SW480 (cell line): ENCODE results near the gene LTO1.

Experiments used
- DNase-seq: peaks from one replicate; pipeline ENCODE4 v3.0.0-alpha.2; 2016; ENCODE audit warnings: low spot score

Gene LTO1, protein sequence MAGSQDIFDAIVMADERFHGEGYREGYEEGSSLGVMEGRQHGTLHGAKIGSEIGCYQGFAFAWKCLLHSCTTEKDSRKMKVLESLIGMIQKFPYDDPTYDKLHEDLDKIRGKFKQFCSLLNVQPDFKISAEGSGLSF

GRCh38 chr11:69674886-69675714 lies at the start of gene LTO1:
LTO1 (minus strand) TSS chr11:69675353; CDS start chr11:69675239, 114 bp downstream.
- peak; percentile 95 for DNase-seq

DNA sequence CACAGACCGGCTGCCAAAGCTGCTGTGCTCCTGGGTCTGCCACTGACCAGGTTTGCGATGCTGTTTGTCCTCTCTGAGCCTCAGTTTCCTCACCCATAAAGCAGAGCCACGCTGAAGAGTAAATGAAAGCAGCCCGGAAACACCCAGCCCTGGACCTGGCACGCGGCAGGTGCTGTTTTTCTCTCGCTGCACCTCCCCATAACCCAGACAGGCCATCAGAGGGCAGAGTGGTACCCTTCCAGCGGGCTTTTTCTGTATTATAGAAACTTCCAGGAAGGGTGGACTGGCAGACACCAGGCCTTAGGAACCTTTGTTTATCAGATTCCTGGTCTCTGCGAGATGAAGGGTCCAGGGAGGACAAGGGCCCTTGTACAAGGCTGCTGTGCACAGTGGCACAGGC lies 46.6 kb upstream of the LTO1 start:
- peak; percentile 80 for DNase-seq

GRCh38 chr11:69721106-69721505 lies 46.0 kb upstream of the LTO1 start:
- DNase-seq: peak; percentile 44

DNA sequence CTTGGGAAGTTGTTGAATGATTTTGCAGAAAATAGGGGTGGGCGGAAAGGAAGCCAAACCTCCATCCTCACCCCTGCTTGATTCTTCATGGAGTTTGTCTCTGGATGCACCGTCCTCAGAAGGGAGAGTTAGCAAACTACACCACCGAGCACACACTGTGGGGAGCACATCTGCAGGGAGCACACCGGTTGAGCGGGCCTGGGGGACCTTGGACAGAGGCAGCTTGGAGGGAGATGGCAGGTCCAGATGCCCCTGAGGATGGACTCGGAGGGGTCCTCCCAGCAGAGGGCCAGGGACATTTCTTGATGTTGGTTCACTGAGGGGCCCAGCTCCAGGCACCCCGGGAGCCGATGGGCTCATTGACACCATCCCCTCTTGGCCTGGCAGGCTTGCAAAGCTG lies 43.8 kb upstream of the LTO1 start:
- no peak for DNase-seq

GRCh38 chr11:69718147-69718546 lies 43.0 kb upstream of the LTO1 start:
- DNase-seq: peak; percentile 83

DNA sequence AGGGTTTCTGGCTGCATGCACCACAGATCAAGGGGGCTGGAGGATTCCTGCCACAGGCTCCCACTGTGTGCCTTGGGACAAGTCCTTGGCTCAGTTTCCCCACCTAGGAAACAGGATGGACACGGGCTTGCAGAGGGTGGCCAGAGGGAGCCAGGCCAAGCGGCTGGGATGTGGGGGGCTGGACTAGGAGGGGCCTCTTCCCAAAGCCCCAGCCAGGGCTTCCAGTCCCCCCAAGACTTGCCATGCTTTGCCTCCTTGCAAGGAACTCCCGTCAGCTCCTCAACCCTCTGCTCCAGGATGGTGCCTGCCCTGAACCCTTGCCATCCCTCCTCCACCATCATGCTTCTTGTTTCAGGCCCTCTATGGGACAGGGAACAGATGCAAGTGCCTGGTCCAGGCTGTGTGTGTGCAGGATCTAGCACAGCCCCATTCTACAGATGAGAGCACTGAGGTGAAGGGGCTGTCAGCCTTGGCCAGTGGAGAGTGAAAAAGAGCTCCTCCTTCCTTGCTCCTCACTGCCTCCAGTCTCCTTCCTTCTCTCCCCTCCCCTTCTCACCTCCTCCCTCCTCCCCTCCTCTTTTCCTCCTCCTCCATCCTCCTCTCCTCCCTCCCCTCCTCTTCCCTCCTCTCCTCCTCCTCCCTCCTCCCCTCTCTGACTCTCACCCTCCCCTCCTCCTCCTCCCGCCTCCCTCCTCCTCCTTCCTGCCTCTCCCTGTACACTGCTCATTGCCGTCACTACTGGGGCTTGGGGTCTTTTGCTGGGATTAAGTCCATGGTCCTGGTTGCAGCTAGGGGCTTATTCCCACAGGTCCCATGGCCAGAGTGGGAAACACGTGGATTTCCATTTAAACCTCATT lies 42.0 kb upstream of the LTO1 start:
- DNase-seq: no peak

- DNase-seq: no peak
Measured at GRCh38 chr11:69716099-69716498, 40.9 kb upstream of the LTO1 start.

GRCh38 chr11:69715446-69715845 lies 40.3 kb upstream of the LTO1 start:
- DNase-seq: no peak

DNA sequence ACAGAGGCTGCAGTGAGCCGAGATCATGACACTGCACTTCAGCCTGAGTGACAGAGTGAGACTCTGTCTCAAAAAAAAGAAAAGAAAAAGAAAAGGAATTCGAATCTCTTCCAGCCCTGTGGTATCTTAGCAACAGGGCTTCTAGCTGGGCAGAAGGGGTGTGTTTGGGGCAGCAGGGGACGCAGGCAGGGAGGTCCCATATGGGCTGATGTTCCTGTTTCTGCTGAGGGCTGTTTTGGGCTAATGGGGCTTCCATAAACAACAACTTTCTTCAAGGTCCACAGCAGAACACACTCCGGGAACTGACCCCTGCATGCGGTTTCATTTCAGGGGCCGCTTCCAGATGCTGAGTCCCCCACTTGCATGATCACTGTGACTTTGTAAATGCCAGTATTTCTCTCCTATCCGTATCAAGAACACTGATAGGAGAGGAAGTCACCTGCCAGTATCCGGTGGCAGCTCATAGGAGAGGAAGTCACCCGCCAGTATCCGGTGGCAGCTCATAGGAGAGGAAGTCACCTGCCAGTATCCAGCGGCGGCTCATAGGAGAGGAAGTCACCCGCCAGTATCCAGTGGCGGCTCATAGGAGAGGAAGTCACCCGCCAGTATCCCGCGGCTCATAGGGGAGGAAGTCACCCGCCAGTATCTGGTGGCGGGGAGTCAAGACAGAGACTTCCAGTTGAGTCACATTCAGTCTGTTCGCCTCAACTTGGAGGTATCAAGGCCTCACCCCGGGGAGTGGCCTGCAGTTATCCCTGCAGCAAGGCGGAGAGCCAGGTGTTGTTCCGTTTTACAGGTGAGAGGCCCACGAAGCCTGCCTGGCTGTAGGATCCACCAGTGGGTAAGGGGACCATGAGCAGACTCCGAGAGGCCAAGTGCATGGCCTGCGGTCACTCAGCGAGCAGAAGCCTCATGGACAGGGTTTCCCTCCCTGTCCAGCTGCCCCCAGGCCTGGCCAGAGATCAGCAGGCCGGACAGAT lies 37.0 kb upstream of the LTO1 start:
- no peak for DNase-seq

- no peak for DNase-seq
Measured at GRCh38 chr11:69708736-69709401, 33.7 kb upstream of the LTO1 start.

DNA sequence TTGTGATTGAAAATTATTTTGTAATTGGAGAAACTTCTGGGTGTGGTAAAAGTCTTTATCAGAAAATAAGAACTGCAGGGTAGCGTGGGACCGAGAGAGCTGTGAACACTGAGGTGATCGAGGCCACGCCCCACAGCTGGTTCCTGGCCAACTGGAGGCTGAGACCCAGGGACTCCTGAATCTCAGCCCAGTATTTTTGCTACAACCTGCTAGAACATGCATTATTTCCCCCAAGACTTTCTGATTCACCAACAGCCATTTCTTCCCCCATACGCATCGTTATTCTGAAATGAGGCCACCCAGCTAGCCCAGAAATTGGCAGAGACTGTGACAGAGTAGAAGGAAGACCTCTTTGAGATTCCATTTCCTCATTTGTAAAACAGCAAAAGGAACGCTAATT lies 32.0 kb upstream of the LTO1 start:
- peak; percentile 39 for DNase-seq

DNA sequence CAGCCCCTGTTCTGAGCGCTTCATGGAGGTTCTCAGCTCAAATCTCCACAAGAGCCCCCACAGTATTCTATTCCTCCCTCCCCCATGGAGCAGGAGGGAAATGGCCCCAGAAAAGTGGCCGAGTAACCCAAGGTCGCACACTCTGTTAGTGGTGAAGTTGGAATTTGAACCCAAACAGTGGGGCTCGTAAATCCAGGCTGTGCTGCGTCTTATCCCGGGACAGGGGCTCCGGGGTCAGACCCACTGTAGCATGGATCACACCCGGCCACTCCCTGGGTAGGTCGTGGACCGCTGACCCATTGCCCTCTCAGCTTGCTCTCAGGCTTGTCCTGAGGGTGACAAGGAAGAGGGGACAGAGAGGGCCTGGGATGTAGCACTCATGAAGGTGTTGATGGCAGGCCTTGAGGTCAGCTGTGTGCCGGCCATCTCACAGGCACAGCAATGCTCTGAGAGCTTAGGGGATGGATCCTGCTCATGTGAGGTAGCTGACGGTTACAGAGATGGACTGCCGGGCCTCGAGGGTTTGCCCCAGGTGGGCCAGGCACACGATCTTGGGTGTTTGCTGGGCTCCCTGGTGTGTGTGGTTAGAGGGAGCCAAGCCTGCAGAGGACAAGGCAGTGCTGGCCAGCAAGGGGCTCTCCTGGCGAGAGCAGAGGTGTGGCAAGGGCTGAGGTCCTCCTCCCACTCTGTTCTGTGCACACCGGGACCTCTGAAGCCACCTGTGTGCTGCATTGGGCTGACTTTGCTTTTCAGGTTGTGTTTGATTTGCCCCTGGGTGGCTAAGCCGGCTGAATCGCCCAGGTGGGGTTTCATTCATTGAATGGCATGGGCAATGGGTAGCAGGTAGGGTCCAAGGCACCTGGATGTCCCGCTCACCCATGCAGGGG lies 31.0 kb upstream of the LTO1 start:
- DNase-seq: no peak

DNA sequence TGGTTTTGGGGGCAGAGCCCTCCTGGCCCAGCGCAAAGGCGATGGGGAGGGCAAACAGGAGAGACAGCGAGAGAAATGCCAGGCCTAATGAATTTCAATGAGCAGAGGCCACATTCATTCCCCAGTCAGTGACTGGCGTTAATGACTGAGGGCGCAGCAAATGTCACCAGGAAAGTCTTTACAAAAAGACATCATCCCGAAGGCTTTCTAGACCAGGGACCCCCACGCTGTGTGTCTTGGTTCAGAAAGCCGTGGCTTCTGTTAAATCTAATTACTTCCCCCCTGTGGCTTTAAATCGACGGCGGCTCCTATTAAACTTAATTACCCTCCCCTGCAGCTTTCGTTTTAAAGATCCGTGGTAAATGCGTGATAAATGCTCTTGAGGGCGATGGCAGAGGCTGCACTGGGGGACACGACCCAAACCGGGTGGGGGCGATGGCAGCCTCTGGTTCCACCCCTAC lies 30.2 kb upstream of the LTO1 start:
- DNase-seq: no peak

DNA sequence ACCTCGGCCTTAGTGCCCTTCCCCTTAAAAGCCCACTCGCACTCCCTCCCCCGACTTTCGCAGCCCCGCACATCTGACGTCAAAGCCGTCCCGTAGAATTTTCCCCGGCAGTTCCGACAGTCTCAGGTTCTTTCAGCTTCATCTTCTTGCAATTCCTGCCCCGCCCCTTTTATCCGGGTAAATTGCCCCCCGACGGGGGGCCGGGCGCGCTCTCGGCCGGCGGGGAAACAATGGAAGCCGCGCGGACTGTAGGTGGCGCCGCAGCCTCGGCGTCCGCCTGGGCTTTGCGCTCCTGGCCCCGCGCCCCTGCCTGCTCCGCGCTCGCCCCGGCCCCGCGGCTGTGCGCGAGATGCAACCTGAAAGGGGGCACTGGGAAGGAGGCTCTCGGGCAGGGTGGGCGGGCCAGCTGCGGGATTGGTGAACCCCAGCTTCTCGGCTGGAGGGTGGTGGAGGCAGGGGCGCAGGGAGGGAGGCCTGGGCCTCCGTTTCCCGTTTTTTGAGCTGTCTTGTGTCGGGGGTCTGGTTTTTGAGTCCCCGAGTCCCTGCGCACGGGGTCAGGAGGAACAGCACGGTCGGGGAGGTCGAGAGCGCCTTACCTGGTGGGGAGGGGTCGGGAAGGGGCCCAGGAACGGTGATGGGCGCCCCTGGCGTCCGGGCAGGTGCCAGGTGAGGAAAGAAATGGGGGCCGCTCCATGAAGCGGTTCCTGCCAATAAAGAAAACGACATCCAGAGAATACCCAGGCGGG lies 29.5 kb upstream of the LTO1 start:
- peak; percentile 86 for DNase-seq

DNA sequence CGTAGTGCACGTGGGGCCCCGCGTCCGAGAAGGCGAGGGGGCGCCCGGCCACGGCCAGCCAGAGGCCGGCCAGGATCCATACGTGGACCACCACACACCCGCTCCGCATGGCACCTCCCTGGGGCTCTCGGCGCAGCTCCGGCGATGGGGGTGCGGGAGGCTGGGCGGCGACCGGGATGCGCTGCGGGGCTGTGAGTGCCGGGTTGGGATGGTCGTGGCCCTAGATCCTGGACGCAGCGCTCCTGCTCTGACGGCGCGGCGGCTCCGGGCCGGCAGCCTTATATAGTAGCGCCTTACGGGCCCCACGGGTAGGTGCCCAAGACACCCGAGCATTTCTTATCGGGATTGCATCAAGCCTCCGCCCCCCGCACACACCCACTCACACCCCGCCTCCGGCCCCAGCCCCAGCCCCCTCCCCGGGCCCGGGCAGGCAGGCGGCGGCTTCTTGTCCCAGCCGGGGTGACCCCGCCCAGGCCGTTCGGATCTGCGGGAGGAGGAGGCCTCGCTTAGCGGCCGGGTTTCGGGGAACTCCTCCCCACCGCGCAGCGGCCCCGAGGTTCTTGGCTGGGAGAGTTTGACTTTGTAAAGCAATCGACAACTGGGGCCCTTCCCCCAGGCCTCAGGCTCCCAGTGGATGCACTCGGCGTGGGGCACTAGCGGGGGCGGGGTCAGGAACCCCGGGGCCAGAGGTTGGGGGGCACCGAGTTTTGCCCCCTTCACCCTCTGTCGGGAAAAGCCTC lies 28.8 kb upstream of the LTO1 start, which contains the start of gene FGF19:
FGF19 (minus strand) TSS at position 255 of the 740 bp plus-strand sequence; CDS start at position 109, 146 bp downstream.
- DNase-seq: peak; percentile 88

DNA sequence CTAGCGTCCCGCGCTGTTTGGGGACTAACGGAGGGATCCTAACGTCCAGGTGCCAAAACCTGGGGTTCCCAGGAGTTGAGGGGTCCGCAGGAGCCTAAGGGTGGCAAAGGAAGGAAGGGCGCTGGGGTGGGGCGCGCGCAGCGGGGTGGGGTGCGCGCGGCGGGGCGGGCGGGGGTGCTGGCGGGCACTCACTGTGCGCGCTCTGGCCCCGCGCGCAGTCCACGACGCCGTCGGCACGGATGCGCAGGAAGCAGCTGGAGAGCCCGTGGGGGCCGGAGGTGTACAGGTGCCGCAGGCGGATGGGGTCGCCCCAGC lies 28.3 kb upstream of the LTO1 start:
- no peak for DNase-seq

GRCh38 chr11:69702769-69703452 lies 27.8 kb upstream of the LTO1 start:
- DNase-seq: peak; percentile 68

- DNase-seq: peak; percentile 96
Measured at GRCh38 chr11:69702239-69702691, 27.1 kb upstream of the LTO1 start.
